ENCODE results near the gene MRTFA.

DNA sequence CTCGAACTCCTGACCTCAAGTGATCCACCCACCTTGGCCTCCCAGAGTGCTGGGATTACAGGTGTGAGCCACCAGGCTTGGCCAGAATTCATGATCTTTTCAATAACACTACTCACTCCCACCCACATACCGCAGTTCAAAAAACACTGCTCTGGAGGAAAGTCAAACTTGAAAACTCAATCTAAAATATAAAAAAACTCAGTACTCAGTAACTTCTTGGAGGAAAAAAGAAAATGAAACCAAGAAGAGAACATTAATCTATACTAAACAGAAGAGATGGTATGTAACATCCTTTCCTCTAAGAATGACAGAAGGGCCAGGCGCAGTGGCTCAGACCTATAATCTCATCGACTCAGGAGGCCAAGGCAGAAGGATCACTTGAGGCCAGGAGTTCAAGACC is 58.3 kb downstream of the MRTFA start:
- TF ChIP-seq, protein P1, sequence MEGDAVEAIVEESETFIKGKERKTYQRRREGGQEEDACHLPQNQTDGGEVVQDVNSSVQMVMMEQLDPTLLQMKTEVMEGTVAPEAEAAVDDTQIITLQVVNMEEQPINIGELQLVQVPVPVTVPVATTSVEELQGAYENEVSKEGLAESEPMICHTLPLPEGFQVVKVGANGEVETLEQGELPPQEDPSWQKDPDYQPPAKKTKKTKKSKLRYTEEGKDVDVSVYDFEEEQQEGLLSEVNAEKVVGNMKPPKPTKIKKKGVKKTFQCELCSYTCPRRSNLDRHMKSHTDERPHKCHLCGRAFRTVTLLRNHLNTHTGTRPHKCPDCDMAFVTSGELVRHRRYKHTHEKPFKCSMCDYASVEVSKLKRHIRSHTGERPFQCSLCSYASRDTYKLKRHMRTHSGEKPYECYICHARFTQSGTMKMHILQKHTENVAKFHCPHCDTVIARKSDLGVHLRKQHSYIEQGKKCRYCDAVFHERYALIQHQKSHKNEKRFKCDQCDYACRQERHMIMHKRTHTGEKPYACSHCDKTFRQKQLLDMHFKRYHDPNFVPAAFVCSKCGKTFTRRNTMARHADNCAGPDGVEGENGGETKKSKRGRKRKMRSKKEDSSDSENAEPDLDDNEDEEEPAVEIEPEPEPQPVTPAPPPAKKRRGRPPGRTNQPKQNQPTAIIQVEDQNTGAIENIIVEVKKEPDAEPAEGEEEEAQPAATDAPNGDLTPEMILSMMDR (IDR thresholded peaks at IDR 0.05): no peak
- no peak for TF ChIP-seq POLR2A (IDR thresholded peaks at IDR 0.05)

Measured in uterus (tissue), 2 donors.